BJ (cell line): ENCODE results near the gene UGCG. TPM values are rescaled to one million over a fixed set of nuclear protein-coding genes. Genes with fewer than 3 reads are reported as not detected.

Experiments used
- CTCF ChIA-PET: fragments of 350-600 bp; formaldehyde crosslinking; extraction: SDS; loops from one replicate; lab custom pipeline; 2021; ENCODE audit warnings: antibody characterized with exemption, inconsistent platforms; lab: Yijun Ruan, JAX
- POLR2A ChIA-PET: fragments of 300-600 bp; sonication (Branson Sonifier 250); formaldehyde crosslinking; extraction: SDS; loops from one replicate; lab custom pipeline; 2021; ENCODE audit warnings: antibody characterized with exemption; lab: Charles Lee
- DNase-seq: peaks from one replicate; pipeline ENCODE4 v3.0.0-alpha.2; 2011; ENCODE audit warnings: low read depth
- H3K27me3 ChIP-seq: 2 replicates; pipeline ENCODE4 v1.6.0; 2011; ENCODE audit warnings: low read length; ENCODE audit not compliant: control insufficient read depth, insufficient read depth
- H3K36me3 ChIP-seq: 2 replicates; pipeline ENCODE4 v1.5.1; 2011; ENCODE audit warnings: low read length; ENCODE audit not compliant: control insufficient read depth, insufficient read depth
- H3K4me3 ChIP-seq: 2 replicates; pipeline ENCODE4 v1.5.1; 2011; ENCODE audit warnings: low read depth, mild to moderate bottlenecking, control low read depth, low read length
- CTCF ChIP-seq: IDR thresholded peaks from 2 replicates; pipeline ENCODE4 v1.5.1; 2011; ENCODE audit warnings: low read depth, mild to moderate bottlenecking, control low read depth, inconsistent platforms, low read length, moderate library complexity; ENCODE audit not compliant: insufficient read depth
- polyA plus RNA-seq: library from polyadenylated mRNA; depleted of rRNA; stranded (reverse); fragments of >200 nt; gene quantifications from 2 replicates; pipeline ENCODE4 v1.2.3, GENCODE V29; 2011

The UGCG gene
- polyA plus RNA-seq, 1 experiment: 34.3 TPM

GRCh38 chr9:111937301-111937700 is 40.7 kb downstream of the UGCG start:
- ChIA-PET CTCF (interaction anchor here (2.0 kb wide), 1 partner anchor 138 kb away, joined by 6 read pairs; no protein-coding TSS in a partner anchor), POLR2A (no interaction called here)
- TF ChIP-seq CTCF: no peak
- H3K36me3 ChIP-seq: peaks cover 14% of the 10 kb centered on the region
- H3K27me3 ChIP-seq: no peaks in the 10 kb centered on the region
- no peak overlapping the region for H3K4me3 ChIP-seq
- no peak for DNase-seq

- H3K27me3 ChIP-seq: no peaks in the 10 kb centered on the region
- no peak overlapping the region for H3K4me3 ChIP-seq
- TF ChIP-seq CTCF: no peak
- DNase-seq: no peak
- CTCF ChIA-PET: no interaction called here
- H3K36me3 ChIP-seq: peaks cover 13% of the 10 kb centered on the region
- POLR2A ChIA-PET: interaction anchor here (0.5 kb wide), 1 partner anchor 66 kb away, joined by 5 read pairs; no protein-coding TSS in a partner anchor
Measured at GRCh38 chr9:111937781-111938426, 41.3 kb downstream of the UGCG start.

GRCh38 chr9:111938427-111938800 is 41.8 kb downstream of the UGCG start:
- ChIA-PET CTCF (no interaction called here), POLR2A (interaction anchor here (0.5 kb wide), 1 partner anchor 66 kb away, joined by 5 read pairs; no protein-coding TSS in a partner anchor)

GRCh38 chr9:111939322-111939721 is 42.7 kb downstream of the UGCG start:
- H3K36me3 ChIP-seq: peaks cover 12% of the 10 kb centered on the region
- no peaks in the 10 kb centered on the region for H3K27me3 ChIP-seq
- ChIA-PET POLR2A (no interaction called here), CTCF (no interaction called here)
- no peak overlapping the region for H3K4me3 ChIP-seq
- no peak for DNase-seq
- no peak for TF ChIP-seq CTCF

More at GRCh38 chr9:111938427-111938800, 41.8 kb downstream of the UGCG start:
- no peaks in the 10 kb centered on the region for H3K27me3 ChIP-seq
- no peak overlapping the region for H3K4me3 ChIP-seq
- H3K36me3 ChIP-seq: peaks cover 12% of the 10 kb centered on the region
- no peak for TF ChIP-seq CTCF
- no peak for DNase-seq

GRCh38 chr9:111940697-111941096 is 44.1 kb downstream of the UGCG start:
- H3K27me3 ChIP-seq: no peaks in the 10 kb centered on the region
- ChIA-PET POLR2A (no interaction called here), CTCF (no interaction called here)
- no peak for TF ChIP-seq CTCF
- peaks cover 10% of the 10 kb centered on the region for H3K36me3 ChIP-seq
- no peak overlapping the region for H3K4me3 ChIP-seq
- DNase-seq: no peak
